HEK293T (cell line): ENCODE measurements around the gene PRCP.

Source experiments
- CTCF ChIA-PET: fragments of 350-600 bp; formaldehyde crosslinking; extraction: SDS; loops from one replicate; lab custom pipeline; 2021; ENCODE audit warnings: antibody characterized with exemption, inconsistent platforms; lab: Yijun Ruan, JAX
- POLR2A ChIA-PET: fragments of 350-600 bp; formaldehyde crosslinking; extraction: SDS; loops from one replicate; lab custom pipeline; 2020; ENCODE audit warnings: antibody characterized with exemption, inconsistent platforms; lab: Yijun Ruan, JAX
- DNase-seq: peaks from one replicate; pipeline ENCODE4 v3.0.0; 2012; ENCODE audit warnings: mixed read lengths; ENCODE audit errors: extremely low spot score
- ARNT ChIP-seq: fragments of 450-650 bp; IDR thresholded peaks from 2 replicates; pipeline ENCODE4 v1.6.1; 2017; ENCODE audit warnings: mild to moderate bottlenecking
- BHLHE40 ChIP-seq: fragments of 450-650 bp; IDR thresholded peaks from 2 replicates; pipeline ENCODE4 v1.6.1; 2016; ENCODE audit warnings: mild to moderate bottlenecking, moderate library complexity, borderline replicate concordance
- CTBP1 ChIP-seq: fragments of 450-650 bp; IDR thresholded peaks from 2 replicates; pipeline ENCODE4 v1.6.1; 2016; ENCODE audit warnings: borderline replicate concordance
- ELF4 ChIP-seq: fragments of 450-650 bp; IDR thresholded peaks from 2 replicates; pipeline ENCODE4 v1.6.1; 2017; ENCODE audit warnings: antibody characterized with exemption
- FOXA1 ChIP-seq: fragments of 450-650 bp; IDR thresholded peaks from 2 replicates; pipeline ENCODE4 v1.6.1; 2016; ENCODE audit warnings: mild to moderate bottlenecking
- FOXK2 ChIP-seq: fragments of 450-650 bp; IDR thresholded peaks from 2 replicates; pipeline ENCODE4 v1.6.1; 2016; ENCODE audit warnings: mild to moderate bottlenecking
- FOXM1 ChIP-seq: fragments of 450-650 bp; IDR thresholded peaks from 2 replicates; pipeline ENCODE4 v1.6.1; 2017; ENCODE audit warnings: mild to moderate bottlenecking, borderline replicate concordance
- HDGF ChIP-seq: fragments of 450-650 bp; IDR thresholded peaks from 2 replicates; pipeline ENCODE4 v1.6.1; 2017; ENCODE audit warnings: antibody characterized with exemption, borderline replicate concordance
- L3MBTL2 ChIP-seq: fragments of 450-650 bp; conservative IDR thresholded peaks from 2 replicates; pipeline ENCODE4 v1.6.1; 2016; ENCODE audit warnings: mild to moderate bottlenecking
- LEF1 ChIP-seq: fragments of 450-650 bp; IDR thresholded peaks from 2 replicates; pipeline ENCODE4 v1.6.1; 2017; ENCODE audit warnings: mild to moderate bottlenecking, borderline replicate concordance
- NFRKB ChIP-seq: fragments of 450-650 bp; IDR thresholded peaks from 2 replicates; pipeline ENCODE4 v1.6.1; 2016; ENCODE audit warnings: mild to moderate bottlenecking, moderate library complexity
- SP1 ChIP-seq: fragments of 450-650 bp; IDR thresholded peaks from 2 replicates; pipeline ENCODE4 v1.6.1; 2017
- SUZ12 ChIP-seq: fragments of 450-650 bp; IDR thresholded peaks from 2 replicates; pipeline ENCODE4 v1.6.1; 2016; ENCODE audit warnings: mild to moderate bottlenecking
- TARDBP ChIP-seq: fragments of 450-650 bp; IDR thresholded peaks from 2 replicates; pipeline ENCODE4 v1.6.1; 2016
- ZNF384 ChIP-seq: fragments of 450-650 bp; IDR thresholded peaks from 2 replicates; pipeline ENCODE4 v1.6.1; 2016
- TF ChIP-seq, protein P1 (sequence below): fragments of 450-650 bp; IDR thresholded peaks from 2 replicates; pipeline ENCODE4 v1.6.1; 2016

Gene PRCP

DNA sequence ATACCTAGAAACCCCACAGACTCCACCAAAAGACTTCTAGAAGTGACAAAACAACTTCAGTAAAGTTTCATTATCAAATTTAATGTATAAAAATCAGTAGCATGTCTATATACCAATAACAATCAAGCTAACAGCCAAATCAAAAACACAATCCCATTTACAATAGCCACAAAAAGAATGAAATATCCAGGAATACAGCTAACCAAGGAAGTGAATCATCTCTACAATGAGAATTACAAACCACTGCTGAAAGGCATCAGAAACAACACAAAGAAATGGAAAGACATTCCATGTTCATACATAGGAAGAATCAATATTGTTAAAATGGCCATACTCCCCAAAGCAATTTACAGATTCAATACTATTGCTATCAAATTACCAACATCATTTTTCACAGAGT is 46.0 kb downstream of the PRCP start:
- CTCF ChIA-PET, result no interaction called here
- POLR2A ChIA-PET, result no interaction called here
- no peak for DNase-seq
- TF ChIP-seq CTBP1 (no peak), SP1 (no peak), ZNF384 (no peak), FOXA1 (no peak), FOXM1 (no peak), L3MBTL2 (no peak), TARDBP (no peak), FOXK2 (no peak), LEF1 (no peak), ARNT (no peak), ELF4 (no peak), HDGF (no peak), BHLHE40 (no peak), SUZ12 (no peak), NFRKB (no peak)
- TF ChIP-seq, protein P1, sequence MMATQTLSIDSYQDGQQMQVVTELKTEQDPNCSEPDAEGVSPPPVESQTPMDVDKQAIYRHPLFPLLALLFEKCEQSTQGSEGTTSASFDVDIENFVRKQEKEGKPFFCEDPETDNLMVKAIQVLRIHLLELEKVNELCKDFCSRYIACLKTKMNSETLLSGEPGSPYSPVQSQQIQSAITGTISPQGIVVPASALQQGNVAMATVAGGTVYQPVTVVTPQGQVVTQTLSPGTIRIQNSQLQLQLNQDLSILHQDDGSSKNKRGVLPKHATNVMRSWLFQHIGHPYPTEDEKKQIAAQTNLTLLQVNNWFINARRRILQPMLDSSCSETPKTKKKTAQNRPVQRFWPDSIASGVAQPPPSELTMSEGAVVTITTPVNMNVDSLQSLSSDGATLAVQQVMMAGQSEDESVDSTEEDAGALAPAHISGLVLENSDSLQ, result no peak

DNA sequence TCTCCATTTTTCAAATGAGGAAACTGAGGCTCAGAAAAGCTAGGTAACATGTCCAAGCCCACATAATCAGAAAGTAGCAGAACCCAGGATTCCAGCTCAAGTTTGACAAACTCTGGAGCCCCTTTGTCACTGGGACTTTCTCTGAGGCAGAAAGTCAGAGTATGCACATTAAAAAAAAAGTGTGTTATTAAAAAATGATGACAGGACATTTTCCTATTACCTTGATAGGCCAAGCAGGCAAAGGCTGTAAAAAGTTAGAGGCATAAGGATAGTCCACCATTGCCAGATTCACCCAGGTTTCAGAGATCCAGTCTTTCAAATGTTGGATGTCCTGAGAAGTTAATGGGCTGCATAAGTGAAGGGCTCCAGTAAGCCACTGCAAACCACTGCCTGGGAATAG is 51.4 kb downstream of the PRCP start:
- POLR2A ChIA-PET, result no interaction called here
- TF ChIP-seq FOXM1, result no peak
- TF ChIP-seq SUZ12, result no peak
- no peak for TF ChIP-seq ELF4
- no peak for TF ChIP-seq CTBP1
- TF ChIP-seq BHLHE40, result no peak
- DNase-seq, result no peak
- CTCF ChIA-PET, result no interaction called here

DNA sequence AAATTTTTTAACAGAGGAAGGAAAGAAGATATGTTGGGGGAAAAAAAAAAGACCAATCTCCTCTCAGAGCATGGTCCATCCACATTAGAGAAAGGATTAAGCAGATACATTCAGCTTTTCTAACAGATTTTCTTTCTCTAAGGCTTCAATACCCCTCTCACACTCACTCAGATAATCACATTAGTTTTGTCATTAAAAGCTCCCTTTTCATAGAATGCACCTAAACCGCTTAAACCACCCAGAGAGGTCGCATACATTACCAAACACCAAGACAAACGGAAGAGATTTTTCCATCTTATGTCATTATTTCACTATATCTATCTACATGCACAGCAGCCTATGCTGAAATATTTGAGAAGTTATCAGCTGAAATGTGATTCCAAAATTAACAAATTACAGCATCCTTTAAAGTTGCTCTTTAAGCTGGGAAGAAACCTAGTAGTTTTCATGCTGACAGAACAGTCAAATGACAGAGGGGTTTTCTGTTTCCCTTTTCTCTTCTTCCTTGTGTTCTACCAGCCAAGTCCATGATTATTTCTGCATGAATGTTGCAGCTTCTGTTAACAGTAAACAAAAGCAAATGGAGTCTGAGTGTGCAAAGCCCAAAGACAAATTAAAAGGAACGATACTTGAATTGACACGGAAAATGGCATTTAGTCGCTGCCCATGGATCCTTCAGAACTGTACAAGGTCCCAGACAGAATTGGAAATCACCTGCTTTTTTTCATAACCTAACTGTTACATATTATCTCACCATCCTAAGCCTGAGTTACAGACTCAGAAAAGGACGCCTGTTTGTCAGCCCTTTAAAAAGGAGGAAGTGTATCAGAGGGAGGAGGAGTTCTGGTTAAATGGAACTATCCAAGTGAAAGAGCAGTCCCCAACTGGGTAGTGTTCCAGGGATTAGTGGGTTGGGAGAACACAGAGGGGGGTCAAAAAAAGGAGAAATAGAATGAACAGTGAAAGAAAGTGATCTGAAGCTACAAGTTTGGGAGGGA is 54.6 kb downstream of the PRCP start:
- ChIA-PET CTCF (no interaction called here), POLR2A (no interaction called here)
- DNase-seq, result no peak
- TF ChIP-seq TARDBP, result no peak
- TF ChIP-seq SP1, result no peak
- no peak for TF ChIP-seq ELF4
- TF ChIP-seq NFRKB, result no peak
- no peak for TF ChIP-seq CTBP1
- TF ChIP-seq ZNF384, result no peak
- TF ChIP-seq LEF1, result no peak
- TF ChIP-seq, protein P1, result no peak
- no peak for TF ChIP-seq FOXM1

DNA sequence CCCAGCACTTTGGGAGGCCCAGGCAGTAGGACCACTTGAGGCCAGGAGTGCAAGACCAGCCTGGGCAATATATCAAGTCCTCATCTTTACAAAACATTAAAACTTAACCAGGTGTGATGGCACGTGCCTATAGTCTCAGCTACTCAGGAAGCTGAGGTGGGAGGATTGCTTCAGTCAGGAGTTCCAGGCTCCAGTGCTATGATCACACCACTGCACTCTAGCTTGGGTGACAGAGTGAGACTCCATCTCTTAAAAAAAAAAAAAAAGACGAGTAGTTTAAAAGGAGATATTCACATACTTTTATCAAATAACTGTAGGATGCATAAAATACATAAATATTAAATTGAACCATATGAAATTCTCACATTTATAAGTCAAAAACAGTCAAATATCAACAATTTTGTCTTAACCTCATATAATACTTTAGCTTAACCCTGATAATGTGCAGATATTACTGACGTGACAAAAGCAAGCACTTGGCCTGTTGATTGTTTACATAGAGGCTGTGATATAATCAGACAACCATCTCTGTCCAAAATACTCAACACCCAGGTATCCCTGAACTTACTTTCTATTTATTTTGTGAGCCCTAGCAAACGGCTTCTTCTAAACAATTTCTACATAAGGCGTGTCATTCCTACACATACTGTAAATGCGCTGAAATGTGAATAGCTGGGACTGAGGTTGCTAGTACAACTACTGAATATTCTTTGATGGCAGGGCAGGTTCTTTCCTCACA is 57.0 kb downstream of the PRCP start:
- TF ChIP-seq NFRKB (no peak), ELF4 (no peak), HDGF (no peak), FOXK2 (no peak), LEF1 (no peak), BHLHE40 (no peak), ZNF384 (no peak), TARDBP (no peak)
- DNase-seq, result no peak
- POLR2A ChIA-PET, result no interaction called here
- CTCF ChIA-PET, result no interaction called here

DNA sequence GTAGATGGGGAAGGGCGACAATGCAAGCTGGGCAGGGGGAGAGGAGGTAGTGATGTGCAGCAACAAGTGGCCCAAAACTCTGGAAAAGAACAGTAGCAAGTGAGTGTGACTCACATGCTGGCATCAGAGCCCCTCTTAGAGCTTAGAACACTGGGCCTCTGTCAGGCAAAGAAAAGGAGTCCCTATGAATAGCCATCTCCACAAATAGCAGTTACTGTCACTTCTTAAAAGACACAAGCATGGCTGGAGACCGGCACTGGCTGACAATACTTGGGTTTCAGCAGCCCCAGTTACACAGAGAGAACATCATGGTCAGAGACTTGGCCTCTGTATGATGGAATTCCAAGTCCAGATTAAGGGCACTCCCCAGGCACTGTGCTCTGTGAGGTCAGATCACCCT is 58.2 kb downstream of the PRCP start:
- TF ChIP-seq ELF4 (no peak), ARNT (no peak), FOXA1 (no peak), CTBP1 (no peak), FOXK2 (no peak), SUZ12 (no peak), FOXM1 (no peak), BHLHE40 (no peak), NFRKB (no peak), SP1 (no peak), L3MBTL2 (no peak), ZNF384 (no peak), LEF1 (no peak), TARDBP (no peak), HDGF (no peak)
- TF ChIP-seq, protein P1, result no peak
- POLR2A ChIA-PET, result no interaction called here
- CTCF ChIA-PET, result interaction anchor here (1.3 kb wide), 1 partner anchor 25 kb away, joined by 6 read pairs; no protein-coding TSS in a partner anchor
- no peak for DNase-seq

DNA sequence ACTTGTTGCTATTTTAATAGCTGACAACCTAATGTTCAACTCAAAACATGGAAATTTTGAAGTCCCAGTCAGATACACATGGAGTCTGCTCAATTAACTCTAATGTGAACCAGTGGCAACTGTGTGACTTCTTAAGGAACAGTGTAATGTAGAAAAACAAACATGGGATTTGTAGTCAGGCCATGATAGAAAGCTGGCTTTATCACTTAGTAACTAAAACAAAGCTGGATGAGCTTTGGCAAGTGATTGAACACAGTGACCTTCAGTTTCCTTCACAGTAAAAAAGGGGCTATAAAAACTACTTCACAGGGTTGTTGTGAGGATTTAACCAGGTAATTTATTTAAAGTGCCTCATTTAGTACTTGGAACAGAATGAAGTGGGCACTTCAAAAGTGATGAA is 62.6 kb downstream of the PRCP start:
- DNase-seq, result no peak
- no peak for TF ChIP-seq ELF4
- TF ChIP-seq SUZ12, result no peak
- TF ChIP-seq LEF1, result no peak
- TF ChIP-seq FOXK2, result no peak
- TF ChIP-seq HDGF, result no peak
- TF ChIP-seq CTBP1, result no peak
- no peak for TF ChIP-seq FOXA1
- no peak for TF ChIP-seq ARNT
- TF ChIP-seq FOXM1, result no peak
- TF ChIP-seq, protein P1, result no peak
- TF ChIP-seq BHLHE40, result no peak
- TF ChIP-seq TARDBP, result no peak
- no peak for TF ChIP-seq L3MBTL2
- TF ChIP-seq NFRKB, result no peak
- no peak for TF ChIP-seq ZNF384
- TF ChIP-seq SP1, result no peak
- POLR2A ChIA-PET, result no interaction called here
- CTCF ChIA-PET, result interaction anchor here (0.6 kb wide), 1 partner anchor 482 kb away, joined by 3 read pairs; no protein-coding TSS in a partner anchor
